A549 (cell line): ENCODE results near the gene ARMC10.

Experiments
- CHD2 ChIP-seq: fragments of 150-350 bp; IDR thresholded peaks from 2 replicates; pipeline ENCODE4 v1.6.1; 2014; ENCODE audit warnings: low read length; ENCODE audit not compliant: partially characterized antibody
- CTCF ChIP-seq: fragments of >200 bp; sonication (Bioruptor Twin); formaldehyde crosslinking; IDR thresholded peaks from 3 replicates; pipeline ENCODE4 v1.5.1; 2016
- EP300 ChIP-seq, 2 experiments: fragments of >200 bp; sonication (Bioruptor Twin); formaldehyde crosslinking; IDR thresholded peaks; 2 replicates in 1 of 2; 3 replicates in 1 of 2; pipeline ENCODE4 v1.6.1; 2016 to 2017
- HDAC2 ChIP-seq: fragments of 200-600 bp; sonication (generic); IDR thresholded peaks from 2 replicates; pipeline ENCODE4 v1.6.1; 2016
- HOXB5 ChIP-seq: fragments of 250-450 bp; sonication (Bioruptor Pico); IDR thresholded peaks from 2 replicates; pipeline ENCODE4 v1.5.0; 2020; ENCODE audit warnings: mild to moderate bottlenecking, moderate library complexity
- MAFK ChIP-seq: fragments of 450-650 bp; IDR thresholded peaks from 2 replicates; pipeline ENCODE4 v1.6.1; 2014; ENCODE audit not compliant: partially characterized antibody
- NFE2L2 ChIP-seq: fragments of 150-350 bp; conservative IDR thresholded peaks from 2 replicates; pipeline ENCODE4 v1.6.1; 2014; ENCODE audit warnings: low read length
- PHF8 ChIP-seq: fragments of 200-600 bp; sonication (generic); IDR thresholded peaks from 2 replicates; pipeline ENCODE4 v1.6.1; 2016; ENCODE audit warnings: low read depth, mild to moderate bottlenecking, antibody characterized with exemption, moderate library complexity, borderline replicate concordance
- RAD21 ChIP-seq, 2 experiments: fragments of >200 bp in 1 of 2; sonication (Bioruptor Twin) in 1 of 2; formaldehyde crosslinking in 1 of 2; IDR thresholded peaks in 1 of 2; conservative IDR thresholded peaks in 1 of 2; 2 replicates in 1 of 2; 3 replicates in 1 of 2; pipeline ENCODE4 v1.6.1; 2012 to 2018; ENCODE audit warnings: inconsistent platforms in 1 of 2
- TF ChIP-seq, protein P1 (sequence below): fragments of 200-600 bp; sonication (generic); IDR thresholded peaks from 2 replicates; pipeline ENCODE4 v1.6.1; 2016; ENCODE audit warnings: antibody characterized with exemption, mild to moderate bottlenecking, moderate library complexity

GRCh38 chr7:103120362-103120761 is 45.4 kb downstream of the ARMC10 start:
- TF ChIP-seq CTCF = no peak
- TF ChIP-seq HDAC2 = no peak
- TF ChIP-seq HOXB5 (CRISPR knock-in tag) = no peak
- TF ChIP-seq EP300 (IDR thresholded peaks at IDR 0.05) = no peak
- TF ChIP-seq PHF8 = no peak
- TF ChIP-seq, protein P1, sequence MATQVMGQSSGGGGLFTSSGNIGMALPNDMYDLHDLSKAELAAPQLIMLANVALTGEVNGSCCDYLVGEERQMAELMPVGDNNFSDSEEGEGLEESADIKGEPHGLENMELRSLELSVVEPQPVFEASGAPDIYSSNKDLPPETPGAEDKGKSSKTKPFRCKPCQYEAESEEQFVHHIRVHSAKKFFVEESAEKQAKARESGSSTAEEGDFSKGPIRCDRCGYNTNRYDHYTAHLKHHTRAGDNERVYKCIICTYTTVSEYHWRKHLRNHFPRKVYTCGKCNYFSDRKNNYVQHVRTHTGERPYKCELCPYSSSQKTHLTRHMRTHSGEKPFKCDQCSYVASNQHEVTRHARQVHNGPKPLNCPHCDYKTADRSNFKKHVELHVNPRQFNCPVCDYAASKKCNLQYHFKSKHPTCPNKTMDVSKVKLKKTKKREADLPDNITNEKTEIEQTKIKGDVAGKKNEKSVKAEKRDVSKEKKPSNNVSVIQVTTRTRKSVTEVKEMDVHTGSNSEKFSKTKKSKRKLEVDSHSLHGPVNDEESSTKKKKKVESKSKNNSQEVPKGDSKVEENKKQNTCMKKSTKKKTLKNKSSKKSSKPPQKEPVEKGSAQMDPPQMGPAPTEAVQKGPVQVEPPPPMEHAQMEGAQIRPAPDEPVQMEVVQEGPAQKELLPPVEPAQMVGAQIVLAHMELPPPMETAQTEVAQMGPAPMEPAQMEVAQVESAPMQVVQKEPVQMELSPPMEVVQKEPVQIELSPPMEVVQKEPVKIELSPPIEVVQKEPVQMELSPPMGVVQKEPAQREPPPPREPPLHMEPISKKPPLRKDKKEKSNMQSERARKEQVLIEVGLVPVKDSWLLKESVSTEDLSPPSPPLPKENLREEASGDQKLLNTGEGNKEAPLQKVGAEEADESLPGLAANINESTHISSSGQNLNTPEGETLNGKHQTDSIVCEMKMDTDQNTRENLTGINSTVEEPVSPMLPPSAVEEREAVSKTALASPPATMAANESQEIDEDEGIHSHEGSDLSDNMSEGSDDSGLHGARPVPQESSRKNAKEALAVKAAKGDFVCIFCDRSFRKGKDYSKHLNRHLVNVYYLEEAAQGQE = no peak
- TF ChIP-seq NFE2L2 = no peak
- no peak for TF ChIP-seq CHD2
- TF ChIP-seq MAFK = no peak
- no peak for TF ChIP-seq RAD21 (conservative IDR thresholded peaks at IDR 0.05 in 1 of 2, IDR thresholded peaks at IDR 0.05 in 1 of 2)
